Fibroblast of skin of right quadriceps (primary cell): Measurements from ENCODE around the gene TRIM26.

Experiments used
- DNase-seq: peaks from one replicate; pipeline ENCODE4 v3.0.0-alpha.2; 2013

TRIM26 gene

GRCh38 chr6:30206799-30207618 lies 6.2 kb downstream of the TRIM26 start:
- DNase-seq: peak; percentile 19

GRCh38 chr6:30206152-30206551 lies 7.1 kb downstream of the TRIM26 start:
- no peak for DNase-seq

- no peak for DNase-seq
Measured at GRCh38 chr6:30204116-30204515, 9.1 kb downstream of the TRIM26 start.

- no peak for DNase-seq
Measured at GRCh38 chr6:30202366-30202765, 10.8 kb downstream of the TRIM26 start.

- DNase-seq: no peak
Measured at GRCh38 chr6:30200551-30201281, 12.5 kb downstream of the TRIM26 start.

GRCh38 chr6:30198166-30199084 lies 14.8 kb downstream of the TRIM26 start:
- no peak for DNase-seq

- DNase-seq: no peak
Measured at GRCh38 chr6:30196376-30196775, 16.8 kb downstream of the TRIM26 start.

- DNase-seq: no peak
Measured at GRCh38 chr6:30195951-30196350, 17.3 kb downstream of the TRIM26 start.

GRCh38 chr6:30194797-30195690 lies 18.2 kb downstream of the TRIM26 start:
- no peak for DNase-seq

GRCh38 chr6:30192076-30192475 lies 21.1 kb downstream of the TRIM26 start:
- no peak for DNase-seq

GRCh38 chr6:30188541-30188940 lies 24.7 kb downstream of the TRIM26 start:
- DNase-seq: no peak

GRCh38 chr6:30185846-30186484 lies 27.2 kb downstream of the TRIM26 start:
- DNase-seq: no peak

GRCh38 chr6:30184417-30185031 lies 28.7 kb downstream of the TRIM26 start:
- DNase-seq: no peak

- DNase-seq: no peak
Measured at GRCh38 chr6:30180145-30180544, 33.1 kb downstream of the TRIM26 start.

GRCh38 chr6:30178837-30179236 lies 34.4 kb downstream of the TRIM26 start:
- no peak for DNase-seq

GRCh38 chr6:30175765-30176164 lies 37.4 kb downstream of the TRIM26 start:
- no peak for DNase-seq

GRCh38 chr6:30172681-30173080 lies 40.5 kb downstream of the TRIM26 start:
- no peak for DNase-seq

- no peak for DNase-seq
Measured at GRCh38 chr6:30171677-30172471, 41.3 kb downstream of the TRIM26 start.

GRCh38 chr6:30169658-30170614 lies 43.3 kb downstream of the TRIM26 start:
- peak; percentile 54 for DNase-seq
